ENCODE data around the gene RPUSD4.

Gene RPUSD4

DNA sequence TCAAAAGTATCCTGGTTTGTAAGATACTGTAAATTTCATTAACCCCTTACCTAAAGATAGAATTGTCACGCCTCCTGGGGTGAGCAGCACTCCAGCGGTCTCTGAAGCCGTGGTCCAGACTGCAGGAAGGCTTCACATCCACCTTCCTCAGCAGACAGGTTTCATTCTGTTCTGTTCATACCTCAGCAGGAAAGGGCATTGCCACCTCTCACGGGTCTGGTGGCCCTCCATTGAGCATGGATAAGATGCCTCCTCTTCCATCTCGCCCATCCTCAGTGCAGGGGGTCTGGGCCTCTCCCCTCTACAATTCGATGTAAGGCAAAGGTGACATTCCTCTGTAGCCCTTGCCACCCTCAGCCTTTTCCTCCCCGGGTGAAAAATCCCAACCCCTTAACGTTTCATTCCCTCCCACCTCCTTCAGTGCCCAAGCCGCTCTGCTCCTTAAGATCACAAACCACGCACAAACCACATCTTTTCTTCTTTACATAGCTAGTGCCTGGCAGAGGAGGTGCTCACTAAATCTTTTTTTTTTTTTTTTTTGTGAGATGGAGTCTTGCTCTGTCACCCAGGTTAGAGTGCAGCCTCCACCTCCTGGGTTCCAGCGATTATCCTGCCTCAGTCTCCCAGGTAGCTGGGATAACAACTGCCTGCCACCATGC is 28.5 kb downstream of the RPUSD4 start:
- DNase-seq (ENCODE audit: low read depth, low spot score) = no peak

DNA sequence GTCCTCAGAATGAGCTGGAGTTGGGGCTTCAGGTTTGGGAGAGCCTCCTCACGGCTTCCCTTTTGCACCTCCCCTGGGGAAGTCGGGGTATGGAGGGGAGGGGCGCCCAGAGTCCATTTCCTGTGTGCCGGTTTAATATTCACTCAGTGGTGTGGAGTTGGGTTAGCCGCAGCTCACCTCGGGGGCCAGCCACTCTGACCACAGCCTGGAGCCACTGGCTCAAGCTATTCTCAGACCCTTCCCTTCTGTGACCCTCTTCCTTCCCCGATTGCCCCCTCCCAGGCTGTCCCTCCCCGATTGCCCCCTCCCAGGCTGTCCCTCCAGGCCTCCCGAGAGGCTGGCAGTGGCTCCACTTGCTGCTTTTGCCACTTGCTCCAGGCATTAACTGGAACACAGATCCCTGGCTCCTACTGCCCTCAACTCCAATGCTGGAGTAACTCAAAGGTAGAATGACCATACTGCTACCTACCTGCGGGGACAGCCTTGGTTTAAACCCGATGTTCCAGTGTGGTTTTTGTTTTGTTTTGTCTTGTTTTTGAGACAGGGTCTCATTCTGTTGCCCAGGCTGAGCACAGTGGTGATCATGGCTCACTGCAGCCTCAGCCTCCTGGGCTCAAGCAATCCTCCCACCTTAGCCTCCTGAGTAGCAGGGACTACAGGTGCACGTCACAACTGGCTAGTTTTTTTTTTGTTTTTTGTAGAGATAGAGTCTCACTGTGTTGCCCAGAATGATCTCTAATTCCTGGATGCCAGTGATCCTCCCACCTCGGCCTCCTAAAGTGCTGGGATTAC is 29.3 kb downstream of the RPUSD4 start:
- no peak for DNase-seq (ENCODE audit: low read depth, low spot score)

DNA sequence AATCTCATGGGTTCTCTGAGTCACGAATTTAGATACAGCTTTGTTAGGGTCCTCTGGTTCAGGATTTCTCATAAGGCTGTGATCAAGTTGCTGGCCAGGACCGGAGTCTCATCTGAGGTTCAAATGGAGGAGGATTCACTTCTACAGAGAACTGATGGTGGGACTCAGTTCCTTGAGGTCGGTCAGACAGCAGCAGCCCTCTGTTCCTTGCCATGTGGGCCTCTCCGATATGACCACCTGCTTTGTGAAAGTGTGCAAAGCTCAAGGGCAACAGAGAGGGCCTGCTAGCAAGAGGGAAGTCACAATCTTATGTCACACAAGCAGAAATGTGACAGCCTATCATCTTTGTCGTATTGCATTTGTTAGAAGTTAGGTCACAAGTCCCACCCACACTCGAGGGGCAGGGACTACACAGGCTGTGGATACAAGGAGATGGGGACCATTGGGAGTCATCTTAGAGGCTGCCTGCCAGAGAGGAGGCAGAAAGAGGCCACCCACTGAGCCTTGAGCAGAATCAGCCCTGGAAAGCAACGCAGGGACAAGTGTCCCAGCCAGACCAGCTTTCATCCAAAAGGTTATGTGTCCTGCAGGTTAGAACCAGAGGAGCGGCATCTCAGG is 34.5 kb downstream of the RPUSD4 start:
- DNase-seq (ENCODE audit: low read depth, low spot score) = no peak

DNA sequence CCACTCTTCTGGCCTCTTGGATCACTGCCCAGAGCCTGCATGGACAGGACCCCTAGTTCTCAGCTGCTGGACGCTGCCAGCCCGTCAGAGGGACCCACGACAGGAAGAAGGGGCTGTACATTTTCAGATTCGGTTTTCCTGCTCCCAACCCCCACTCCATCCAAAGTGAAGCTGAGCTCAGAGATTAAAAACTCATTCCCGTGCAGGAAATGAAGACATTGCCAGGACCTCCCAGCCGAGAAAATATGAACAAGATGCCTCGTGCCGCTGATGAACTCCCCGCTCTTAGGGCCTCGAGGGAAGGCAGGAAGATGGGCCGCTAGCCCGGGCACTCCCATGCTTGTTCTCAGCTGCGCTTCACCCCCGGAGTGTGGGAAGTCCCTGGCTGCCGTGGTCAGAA is 36.1 kb downstream of the RPUSD4 start:
- no peak for DNase-seq (ENCODE audit: low read depth, low spot score)

DNA sequence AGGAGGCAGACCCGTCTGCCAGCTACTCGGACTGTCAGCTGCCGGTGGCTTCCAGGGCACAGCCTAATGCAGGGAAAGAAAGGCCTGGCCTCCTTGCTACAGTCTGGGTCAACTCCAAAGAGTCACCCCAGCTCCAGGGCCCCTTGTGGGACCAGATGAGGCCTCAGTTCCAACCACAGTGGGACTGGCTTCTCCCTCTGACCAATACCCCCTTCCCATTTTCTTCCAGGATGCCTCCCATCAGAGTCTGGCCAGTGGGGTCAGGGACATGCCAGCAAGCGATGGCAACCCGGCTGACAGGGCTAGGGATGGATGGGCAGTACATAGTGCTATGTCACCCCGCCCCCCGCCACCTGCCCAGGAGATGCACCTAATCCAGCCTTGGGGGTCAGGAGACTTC is 36.6 kb downstream of the RPUSD4 start:
- DNase-seq (ENCODE audit: low read depth, low spot score) = no peak

DNA sequence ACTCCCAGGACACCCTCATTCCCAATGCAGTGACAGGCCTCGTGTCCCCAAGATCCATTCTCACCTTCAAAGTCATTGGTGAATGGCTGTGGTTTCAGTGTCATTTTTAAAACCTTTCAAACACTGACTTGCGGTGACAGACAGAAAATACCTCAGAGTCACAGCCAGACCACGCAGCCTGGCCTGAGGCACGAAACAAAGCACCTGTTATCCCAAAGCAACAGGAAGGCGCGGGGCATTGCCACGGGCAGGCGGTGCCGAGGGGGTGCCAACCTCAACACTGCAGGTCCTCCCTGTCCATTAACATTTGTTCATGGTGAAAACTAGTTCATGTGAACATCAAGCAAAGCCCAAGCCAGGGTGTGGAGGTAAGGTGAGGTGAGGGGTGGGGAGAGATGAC is 38.2 kb downstream of the RPUSD4 start:
- no peak for DNase-seq (ENCODE audit: low read depth, low spot score)

DNA sequence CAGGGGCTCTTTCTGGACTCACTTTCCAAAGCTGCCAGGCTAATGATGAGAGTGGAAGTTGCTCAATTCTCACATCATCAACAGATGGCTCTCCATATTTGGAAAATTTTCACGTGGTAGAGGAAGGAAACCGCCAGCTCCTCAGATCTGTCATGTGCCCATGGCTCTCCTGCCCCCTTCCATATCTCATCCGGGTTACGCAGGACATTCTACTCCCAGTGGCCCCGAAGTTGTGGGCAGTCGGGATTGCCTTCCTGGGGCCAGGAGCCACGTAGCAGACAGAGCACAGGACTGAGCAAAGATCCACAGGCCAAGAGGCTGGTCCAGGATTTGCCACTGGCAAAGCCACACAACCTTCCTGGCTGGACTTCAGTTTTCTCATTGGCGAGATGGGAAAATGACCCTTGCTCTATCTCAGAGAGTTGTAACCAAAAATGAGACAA is 38.8 kb downstream of the RPUSD4 start:
- DNase-seq (ENCODE audit: low read depth, low spot score) = no peak

DNA sequence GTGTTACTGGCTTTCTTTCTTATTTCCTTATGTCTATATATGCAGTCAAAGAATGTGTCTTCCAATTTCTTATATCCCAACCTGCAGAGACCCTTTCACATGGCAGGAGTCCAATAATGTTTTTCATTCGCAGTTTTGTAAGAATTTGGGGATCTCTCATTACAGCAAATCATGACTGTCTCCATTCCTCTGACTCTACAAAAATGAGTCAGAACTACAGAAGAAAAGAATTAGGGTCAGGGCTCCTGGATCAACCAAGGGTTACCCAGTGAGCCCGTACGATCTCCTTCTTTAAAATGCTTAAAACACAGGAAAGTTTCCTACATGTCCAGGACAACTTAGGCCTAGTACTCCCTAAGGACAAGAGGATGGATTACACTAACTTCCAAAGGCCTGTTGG is 42.2 kb downstream of the RPUSD4 start:
- no peak for DNase-seq (ENCODE audit: low read depth, low spot score)

GRCh38 chr11:126167488-126167887 is 44.0 kb downstream of the RPUSD4 start:
- no peak for DNase-seq (ENCODE audit: low read depth, low spot score)

DNA sequence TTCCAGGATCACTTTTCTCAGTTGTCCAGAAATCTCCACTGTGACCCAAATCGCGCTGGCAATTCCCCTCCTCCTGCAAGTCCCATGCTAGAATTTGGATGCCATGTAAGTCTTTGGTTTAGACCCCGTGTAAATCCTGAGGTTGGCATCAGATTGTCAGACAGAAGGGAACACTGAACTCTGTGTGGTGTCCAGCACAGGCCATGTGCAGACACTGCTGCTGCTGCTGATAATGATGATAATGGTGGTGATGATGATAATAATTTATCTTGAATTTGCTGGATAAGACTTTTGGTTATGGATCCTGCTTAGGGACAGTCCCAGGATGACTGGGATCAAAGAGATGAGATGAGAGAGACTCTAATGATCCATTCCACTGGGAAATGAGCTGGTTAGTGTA is 45.0 kb downstream of the RPUSD4 start:
- DNase-seq (ENCODE audit: low read depth, low spot score) = no peak

GRCh38 chr11:126165757-126166156 is 45.7 kb downstream of the RPUSD4 start:
- DNase-seq (ENCODE audit: low read depth, low spot score) = no peak

DNA sequence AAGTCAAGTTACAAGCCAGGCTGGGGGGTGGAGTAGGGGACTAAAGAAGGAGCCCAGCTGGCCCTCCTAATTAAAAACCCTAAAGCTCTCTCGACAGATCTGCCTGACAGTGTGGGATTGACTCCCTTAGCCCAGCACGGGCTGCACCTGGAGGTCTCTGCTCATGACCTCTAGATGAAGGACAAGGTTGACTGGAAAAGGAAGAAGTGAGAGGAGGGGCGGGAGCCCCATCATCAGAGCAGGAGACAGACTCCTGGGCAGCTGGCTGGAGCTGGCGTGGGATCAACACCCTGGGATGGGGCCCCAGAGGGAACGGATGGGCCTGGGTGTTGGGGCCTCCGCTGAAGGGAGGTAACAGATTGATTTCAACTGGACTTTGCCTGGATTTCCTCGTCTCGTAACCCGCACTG is 46.1 kb downstream of the RPUSD4 start:
- DNase-seq (ENCODE audit: low read depth, low spot score) = no peak

DNA sequence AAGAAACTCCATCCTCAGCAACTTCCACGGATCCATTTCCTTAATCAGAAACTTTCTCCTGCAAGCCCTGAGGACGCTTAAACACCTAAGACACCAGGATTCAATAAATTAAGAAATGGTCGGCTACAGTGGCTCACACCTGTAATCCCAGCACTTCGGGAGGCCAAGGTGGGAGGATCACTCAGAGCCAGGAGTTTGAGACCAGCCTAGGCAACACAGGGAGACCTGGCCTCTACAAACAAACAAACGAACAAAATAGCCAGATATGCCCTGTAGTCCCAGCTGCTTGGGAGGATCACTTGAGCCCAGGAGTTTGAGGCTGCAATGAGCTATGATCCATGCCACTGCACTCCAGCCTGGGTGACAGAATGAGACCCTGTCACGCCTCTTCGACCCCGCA is 46.7 kb downstream of the RPUSD4 start:
- no peak for DNase-seq (ENCODE audit: low read depth, low spot score)

DNA sequence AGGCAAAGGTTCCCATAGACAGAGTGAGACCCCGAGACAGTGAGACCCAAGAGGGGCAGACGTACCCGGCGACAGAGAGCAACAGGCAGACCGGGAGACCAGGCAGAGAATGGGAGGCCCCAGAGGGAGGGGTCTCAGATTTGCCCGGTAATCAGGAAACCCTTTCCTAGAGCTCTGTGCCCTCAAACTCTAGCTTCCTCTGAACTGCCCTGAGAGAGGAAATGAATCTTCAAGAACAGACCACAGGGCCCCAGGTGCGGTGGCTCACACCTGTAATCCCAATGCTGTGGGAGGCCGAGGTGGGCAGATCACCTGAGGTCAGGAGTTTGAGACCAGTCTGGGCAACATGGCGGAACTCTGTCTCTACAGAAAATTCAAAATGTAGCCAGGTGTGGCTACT is 47.7 kb downstream of the RPUSD4 start:
- DNase-seq (ENCODE audit: low read depth, low spot score) = no peak

DNA sequence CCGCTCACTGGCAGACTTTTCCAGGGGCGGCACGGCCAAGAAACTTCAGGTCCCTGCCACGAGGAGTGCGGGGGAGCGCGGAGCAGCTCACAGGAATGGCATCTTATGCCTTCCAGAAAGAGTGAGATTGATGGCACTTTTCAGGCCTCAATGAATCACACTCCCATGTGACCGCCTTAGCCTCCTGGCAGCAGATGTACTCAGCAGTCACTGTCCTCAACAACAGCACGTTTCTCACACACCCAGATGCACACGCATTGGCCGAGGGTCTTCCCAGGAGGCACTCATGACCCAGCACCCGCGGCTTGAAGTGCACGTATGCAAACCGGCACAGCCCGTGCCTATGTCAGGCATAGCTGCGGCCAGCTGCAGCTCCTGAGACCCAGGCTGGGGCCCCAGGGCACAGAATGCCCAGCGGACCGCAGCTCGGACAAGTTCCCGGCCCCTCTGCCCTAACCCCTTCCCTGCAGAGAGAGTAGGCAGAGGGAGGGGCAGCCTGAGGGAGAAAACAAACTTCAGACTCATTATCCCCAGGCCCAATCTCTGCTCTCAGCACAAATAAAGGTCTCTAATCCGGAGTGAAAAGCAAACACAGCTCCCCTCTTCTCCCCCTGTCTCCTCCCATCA is 48.3 kb downstream of the RPUSD4 start:
- peak; percentile 8 for DNase-seq (ENCODE audit: low read depth, low spot score)

DNA sequence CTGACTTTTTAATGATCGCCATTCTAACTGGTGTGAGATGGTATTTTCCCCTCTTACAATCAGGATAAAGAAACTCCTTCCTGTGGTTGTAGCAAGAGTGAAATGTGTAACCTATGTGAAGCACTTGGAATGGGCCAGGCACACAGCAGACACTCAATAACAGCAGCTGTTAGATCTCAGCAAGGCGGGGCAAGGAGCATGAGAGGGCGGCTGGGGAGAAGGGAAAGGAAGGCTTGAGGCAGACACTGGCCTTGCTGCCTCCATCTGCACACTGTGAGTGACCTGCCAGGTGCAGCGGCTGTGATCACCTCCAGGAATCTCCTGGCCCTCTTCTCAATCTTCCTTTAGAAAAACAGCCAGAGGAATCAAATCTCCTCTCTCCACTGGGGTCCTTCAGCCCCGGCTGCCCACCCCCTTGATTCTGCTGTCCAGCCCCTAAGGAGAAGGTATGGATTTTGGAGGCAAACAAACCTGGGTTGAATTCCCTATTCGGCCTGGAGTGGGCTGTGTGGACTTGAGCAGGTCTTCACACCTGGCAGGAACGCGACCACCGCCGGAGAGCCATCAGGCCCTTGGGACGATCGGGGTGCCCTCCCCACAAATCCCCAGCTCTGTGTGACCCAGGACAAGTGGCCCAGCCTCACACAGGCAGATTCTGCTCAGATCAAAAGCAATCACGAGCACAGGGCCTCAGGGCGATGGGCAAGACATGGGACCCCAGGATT is 49.0 kb downstream of the RPUSD4 start:
- no peak for DNase-seq (ENCODE audit: low read depth, low spot score)

DNA sequence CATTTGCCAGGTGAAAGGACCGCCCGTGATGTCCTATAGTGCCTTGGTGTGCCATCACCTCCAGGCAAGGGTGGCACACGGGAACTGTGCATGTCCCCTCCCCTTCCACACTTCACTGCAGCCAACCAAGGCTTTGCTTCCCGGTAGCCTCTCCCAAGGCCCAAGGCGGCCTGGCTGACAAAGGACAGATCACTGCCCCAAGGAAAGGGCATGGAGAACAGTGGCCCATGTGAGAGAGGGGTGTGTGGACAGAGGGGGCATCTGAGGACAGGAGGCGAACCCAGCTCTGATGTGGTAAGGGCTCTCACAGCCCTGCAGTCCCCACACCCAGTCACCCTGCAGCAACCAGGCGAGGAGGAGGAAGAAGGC is 50.4 kb downstream of the RPUSD4 start:
- DNase-seq (ENCODE audit: low read depth, low spot score) = no peak

DNA sequence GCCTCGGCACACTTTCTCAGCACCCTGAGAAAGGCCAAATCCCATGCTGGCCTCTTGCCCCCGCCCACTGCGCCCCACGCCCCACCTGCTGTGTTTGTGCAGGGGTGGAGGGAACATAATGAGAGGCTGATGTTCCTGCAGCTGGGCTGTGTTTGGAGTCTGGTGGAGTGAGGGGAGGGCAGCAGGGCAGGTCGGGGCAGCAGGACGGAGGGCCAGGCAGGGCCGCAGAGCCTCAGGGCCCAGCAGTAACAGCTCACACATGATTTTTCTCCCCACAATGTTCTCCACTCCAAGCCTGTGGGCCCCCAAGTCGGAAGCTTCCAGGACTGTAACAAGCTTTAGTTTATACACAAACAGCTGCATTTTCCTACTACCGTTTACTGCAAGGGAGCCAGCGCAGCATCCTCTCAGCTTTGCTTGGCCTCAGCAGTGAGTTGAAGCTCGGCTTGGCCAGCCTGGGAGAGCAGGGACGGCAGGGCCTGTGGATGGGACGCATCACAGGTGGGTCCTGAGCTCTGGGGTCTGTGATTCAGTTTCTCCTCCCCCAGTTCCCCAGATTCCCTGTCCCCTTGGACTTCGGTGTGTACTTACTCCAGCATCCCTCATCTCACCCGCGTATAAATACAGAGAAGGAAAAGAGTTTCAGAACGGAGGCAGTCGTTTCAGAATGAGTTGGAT is 51.0 kb downstream of the RPUSD4 start:
- DNase-seq (ENCODE audit: low read depth, low spot score) = no peak

- DNase-seq (ENCODE audit: low read depth, low spot score) = no peak
Observed at GRCh38 chr11:126159719-126160344, 51.6 kb downstream of the RPUSD4 start.

- DNase-seq (ENCODE audit: low read depth, low spot score) = no peak
Observed at GRCh38 chr11:126158054-126158791, 53.2 kb downstream of the RPUSD4 start.

Measured in brain pericyte (primary cell).